Inflammatory macrophage treated with lipopolysaccharide for 4 hours (primary cell): ENCODE measurements around the gene MCAT.
"Not testable (repeated sequence)": the region's sequence is repeated elsewhere in the genome, so short reads cannot be mapped to it uniquely, and the experiment has no call there.

Experiments
- DNase-seq: peaks from one replicate; pipeline ENCODE4 v3.0.0-alpha.2; 2020

Gene MCAT

DNA sequence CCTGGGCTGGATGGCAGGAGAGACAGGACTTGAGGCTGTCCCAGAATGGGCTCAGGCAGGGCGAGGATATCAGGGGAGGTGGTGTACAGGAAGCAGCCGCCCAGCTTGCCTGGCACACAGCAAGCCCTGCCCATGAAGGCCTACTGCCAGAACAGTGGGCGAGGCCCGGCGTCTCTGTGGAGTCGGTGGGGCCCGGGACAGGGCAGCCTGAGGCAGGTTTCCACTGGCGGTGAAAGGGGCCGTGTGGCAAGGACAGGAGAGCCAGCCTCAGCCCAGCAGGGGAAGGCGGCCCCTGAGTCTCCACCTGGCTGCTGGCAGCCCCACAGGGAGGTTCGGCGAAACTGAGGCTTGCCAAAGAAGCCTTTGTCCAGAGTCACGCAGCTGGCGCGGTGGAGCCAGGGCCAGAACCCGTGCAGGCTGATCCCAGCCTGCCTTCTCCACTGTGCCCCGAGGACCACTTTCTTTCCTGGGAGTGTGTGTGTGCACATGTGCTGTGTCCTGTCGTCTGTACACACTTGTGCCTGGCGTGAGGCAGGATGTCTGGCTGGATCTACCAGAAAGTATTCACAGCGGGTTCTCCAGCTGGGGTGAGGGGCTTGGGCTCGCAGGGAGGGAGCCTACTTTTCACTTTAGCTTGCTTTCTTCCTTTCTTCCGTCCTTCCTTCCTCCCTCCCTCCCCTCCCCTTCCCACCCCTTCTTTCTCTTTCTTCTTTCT is 9.3 kb upstream of the MCAT start:
- DNase-seq, result peak; percentile 60

DNA sequence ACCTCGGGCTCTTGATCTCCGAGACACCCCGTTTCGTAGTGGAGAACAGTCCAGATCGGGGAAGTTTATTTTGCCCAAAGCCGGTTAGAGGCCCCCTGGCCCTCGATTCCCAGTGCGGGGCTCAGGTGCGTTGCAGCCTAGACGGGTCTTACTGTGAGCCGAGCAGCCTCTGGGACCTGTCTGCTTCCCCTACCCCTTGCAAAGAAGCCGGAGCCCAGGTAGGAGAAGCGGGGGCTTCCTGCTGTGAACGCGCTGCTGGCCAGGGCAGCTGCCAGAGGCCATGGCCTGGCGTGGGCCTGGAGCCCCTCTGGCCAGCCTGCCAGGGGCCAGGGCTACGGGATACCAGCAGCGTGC is 8.8 kb upstream of the MCAT start:
- DNase-seq, result no peak

DNA sequence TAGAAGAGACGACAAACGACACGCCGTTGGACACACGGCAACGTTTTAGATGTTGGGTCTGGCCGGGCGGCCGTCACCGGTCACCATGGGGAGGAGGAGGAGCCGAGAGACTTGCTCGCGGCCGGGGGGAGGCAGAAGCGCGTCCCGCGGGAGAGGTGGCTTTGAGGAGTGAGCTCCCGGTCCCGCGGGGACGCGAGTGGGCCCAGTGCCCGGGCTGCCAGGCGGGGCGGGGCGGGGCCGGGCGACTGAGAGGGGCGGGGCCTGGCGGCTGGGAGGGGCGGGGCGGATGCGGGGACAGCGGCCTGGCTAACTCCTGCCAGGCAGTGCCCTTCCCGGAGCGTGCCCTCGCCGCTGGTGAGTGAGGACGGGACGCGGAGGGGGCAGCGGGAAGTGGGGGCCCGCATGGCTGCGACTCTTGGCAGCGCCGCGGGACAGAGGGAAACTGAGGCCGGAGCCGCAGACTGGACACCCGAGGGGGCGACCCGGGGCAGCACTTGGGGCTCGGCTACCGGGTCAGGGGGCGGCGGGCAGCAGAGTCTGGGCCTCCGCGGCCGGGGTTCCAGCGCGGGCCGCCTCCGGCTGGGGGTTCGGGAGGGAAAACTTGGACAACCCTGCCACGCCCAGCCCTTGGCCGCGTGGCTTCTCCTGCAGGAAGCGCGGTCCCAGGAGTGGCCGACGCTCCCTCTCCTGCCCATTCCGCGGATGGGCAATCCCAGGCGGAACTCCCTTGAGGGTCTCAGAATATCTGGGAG is 8.2 kb upstream of the MCAT start, which contains the start of gene TSPO:
TSPO (plus strand) TSS at position 309 of the 752 bp plus-strand sequence. CDS start 7,680 bp downstream, outside the sequence.
- DNase-seq, result peak; percentile 60

DNA sequence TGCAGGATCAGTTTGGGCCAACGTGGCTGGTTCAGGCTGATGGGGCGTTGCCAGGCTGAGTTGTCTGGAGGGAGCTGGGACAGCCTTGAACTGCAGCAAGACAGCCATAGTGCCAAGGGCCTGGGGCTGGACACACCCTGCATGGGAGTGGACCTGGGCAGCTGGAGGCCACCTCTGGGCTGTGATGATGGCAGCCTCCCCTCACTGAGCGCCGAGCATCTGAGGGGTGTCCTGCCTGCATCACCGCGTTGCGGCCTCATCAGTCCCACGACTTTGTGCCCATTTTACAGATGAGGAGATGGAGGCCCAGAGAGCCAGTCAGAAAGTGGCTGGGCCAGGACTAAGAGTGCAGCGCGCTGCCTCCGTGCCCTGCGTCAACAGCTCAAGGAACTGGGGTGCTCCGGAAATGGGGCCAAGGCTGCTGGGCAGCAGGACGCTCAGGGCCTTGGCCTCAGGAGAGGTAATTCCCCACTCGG is 7.6 kb upstream of the MCAT start:
- no peak for DNase-seq

DNA sequence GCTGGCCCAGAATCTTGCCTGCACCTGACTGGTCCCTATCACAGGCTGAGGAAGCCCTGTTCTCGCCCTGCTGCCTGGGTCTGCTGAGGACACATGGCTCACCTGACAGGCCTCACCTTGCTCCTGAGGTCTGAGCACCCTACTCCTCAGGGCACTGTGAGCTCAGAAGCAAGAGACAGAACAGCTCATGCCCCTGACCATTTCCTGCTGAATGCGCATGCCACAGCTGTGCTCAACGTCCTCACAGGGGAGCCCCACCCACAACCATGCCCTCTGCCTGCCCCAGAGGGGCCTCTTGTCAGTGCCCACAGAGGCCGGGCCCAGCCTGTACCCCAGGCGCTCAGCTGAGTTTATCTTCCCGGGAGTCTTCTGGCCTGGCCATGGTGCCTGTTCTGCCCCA is 5.4 kb upstream of the MCAT start:
- DNase-seq, result peak; percentile 40

DNA sequence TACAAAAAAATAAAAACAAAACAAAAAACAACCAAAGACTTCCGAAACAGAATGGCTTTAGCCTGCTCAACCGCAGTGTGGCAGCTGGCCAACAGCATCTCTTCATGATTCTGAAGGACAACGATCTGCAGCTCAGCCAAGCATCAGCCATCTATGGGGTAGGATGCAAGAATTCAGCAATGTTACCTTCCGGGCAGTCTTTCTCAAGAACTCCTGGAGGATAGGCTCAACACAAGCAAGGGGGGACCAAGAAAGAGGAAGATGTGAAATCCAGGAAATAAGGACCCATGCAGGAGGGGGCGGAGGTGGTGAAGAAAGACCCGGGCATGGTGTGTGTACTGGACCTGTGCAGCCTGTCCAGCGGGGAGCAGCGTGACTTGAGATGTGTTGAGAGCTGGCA is 4.6 kb upstream of the MCAT start:
- peak; percentile 76 for DNase-seq

DNA sequence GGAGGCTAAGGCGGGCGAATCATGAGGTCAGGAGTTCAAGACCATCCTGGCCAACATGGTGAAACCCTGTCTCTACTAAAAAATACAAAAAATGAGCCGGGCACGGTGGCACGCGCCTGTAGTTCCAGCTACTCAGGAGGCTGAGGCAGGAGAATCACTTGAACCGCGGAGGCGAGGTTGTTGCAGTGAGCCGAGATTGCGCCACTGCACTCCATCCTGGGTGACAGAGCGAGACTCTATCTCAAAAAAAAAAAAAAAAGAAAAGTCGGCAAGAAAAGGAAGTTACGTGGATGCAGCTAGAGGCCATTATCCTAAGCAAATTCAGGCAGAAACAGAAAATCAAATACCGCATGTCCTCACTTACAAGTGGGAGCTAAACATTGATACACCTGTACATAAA is 3.1 kb upstream of the MCAT start:
- peak; percentile 76 for DNase-seq

DNA sequence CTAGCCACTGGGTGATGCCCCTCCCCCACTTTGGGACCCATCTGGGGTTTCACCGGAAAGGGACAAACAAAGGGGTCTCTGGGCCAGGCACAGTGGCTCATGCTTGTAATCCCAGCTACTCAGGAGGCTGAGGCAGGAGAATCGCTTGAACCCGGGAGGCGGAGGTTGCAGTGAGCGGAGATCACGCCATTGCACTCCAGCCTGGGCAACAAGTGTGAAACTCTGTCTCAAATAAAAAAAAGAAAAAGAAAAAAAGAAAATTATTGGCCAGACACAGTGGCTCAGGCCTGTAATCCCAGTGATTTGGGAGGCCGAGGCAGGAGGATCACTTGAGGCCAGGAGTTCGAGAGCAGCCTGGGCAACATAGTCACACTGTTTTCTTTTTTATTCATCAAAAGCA is 2.2 kb upstream of the MCAT start:
- not testable (repeated sequence) for DNase-seq

DNA sequence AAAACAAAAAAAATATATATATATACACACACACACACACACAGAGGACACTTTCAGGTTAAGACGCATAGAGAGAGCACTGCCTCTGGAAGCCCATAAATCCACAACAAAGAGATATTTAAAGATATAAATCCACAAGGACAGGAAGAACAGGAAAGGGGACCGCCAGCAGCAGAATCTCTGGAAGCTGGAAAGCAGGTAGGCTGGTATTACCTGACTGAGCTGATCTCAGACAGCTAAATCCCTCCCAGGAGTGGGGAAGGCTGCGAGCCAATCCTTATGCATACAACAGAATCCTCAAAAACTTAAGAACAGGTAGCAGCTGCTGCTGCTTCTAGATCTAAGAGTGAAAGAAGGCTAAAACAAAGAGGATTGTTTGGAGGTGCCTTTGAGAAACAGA is 1.8 kb upstream of the MCAT start:
- no peak for DNase-seq

DNA sequence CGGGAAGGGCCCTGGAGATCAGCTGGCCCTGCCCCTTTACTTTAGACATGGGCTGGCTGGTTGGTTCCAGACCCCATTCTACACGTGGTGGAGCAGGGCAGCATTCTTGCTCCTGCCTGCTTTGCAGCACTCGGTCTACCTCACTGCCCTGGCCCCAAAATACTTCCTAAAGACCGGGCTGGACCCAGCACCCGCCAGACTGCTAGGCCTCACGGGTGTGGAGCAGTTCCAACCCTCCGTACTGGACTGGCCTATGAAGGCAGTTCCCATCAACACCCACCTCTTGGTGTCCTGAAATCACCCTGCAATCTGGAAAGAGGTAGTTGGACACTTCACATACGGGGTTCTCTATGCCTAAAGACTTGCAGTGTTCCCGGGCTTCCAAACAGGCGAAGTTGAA is 6.4 kb downstream of the MCAT start:
- no peak for DNase-seq

DNA sequence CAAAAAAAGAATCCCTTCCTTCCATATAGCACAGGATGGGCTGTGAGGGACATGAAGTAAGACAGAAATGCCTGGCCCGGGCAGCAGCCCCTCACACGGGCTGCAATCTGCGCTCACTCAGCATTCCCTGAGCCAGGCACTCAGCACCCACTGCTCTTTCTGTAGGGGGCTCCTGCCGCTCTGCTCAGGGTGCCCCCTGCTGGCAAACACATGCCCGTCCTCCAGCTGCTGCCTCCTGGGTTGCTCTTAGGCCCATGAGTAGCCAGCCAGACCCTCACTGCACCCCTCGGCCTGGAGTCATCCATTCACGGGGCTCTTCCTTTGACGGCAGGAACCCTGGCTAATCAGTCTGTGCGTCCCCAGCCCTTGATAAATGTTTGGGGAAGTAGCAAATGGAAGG is 6.9 kb downstream of the MCAT start:
- peak; percentile 37 for DNase-seq

DNA sequence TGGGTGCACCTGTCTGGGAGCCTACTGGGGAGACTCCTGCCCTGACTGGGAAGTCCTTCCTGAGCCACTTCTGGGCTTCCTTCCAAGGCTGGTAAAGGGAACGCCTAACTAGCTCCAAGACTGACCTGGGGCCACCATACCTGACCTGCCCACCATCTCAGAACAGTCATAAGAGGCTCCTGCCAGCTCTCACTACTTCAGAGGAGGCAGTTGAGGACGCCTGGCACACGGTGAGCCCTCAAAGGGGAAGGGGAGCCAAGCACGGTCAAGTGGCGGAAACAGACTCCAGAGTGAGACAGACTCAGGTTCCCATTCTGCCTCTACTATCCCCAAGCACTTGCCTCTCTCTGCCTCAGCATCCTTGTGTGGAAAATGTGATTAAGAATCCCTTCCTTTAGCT is 7.6 kb downstream of the MCAT start:
- no peak for DNase-seq

DNA sequence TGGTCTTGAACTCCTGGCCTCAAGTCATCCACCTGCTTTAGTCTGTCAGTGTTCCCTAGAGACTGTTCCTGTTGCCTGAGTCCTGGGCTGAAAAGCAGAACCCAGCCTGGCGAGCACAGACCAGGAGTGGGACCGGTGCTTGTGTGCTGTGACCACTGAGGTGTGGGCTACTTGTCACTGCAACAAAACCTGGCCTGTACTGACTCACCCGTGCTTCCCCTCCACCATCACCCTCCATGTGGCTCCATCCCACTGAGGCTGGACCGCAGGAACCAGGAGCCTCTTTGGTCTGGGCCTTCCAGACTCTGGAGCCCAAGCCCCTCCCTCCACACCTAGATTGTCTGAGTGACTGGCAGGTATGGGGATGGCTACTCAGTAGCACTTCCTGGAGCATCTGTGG is 8.6 kb downstream of the MCAT start:
- DNase-seq, result no peak

DNA sequence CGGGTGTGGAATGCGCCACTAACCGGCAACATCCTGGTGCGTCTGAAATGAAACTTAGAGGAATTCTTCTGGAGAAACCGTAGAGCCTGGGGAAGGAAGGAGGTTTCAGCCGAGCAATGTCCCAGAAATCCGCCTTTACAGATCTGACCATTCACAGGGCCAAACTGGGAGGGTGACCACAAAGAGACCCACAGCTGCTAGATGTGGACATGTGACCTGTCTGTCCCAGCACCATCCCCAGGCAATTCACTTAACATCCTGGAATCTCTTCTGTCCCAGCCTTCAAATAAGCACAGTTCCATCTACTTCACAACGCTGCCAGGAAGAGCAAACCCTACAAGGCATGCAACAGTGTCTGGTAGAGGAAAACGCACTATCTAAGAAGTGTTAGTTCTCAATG is 9.8 kb downstream of the MCAT start:
- no peak for DNase-seq

DNA sequence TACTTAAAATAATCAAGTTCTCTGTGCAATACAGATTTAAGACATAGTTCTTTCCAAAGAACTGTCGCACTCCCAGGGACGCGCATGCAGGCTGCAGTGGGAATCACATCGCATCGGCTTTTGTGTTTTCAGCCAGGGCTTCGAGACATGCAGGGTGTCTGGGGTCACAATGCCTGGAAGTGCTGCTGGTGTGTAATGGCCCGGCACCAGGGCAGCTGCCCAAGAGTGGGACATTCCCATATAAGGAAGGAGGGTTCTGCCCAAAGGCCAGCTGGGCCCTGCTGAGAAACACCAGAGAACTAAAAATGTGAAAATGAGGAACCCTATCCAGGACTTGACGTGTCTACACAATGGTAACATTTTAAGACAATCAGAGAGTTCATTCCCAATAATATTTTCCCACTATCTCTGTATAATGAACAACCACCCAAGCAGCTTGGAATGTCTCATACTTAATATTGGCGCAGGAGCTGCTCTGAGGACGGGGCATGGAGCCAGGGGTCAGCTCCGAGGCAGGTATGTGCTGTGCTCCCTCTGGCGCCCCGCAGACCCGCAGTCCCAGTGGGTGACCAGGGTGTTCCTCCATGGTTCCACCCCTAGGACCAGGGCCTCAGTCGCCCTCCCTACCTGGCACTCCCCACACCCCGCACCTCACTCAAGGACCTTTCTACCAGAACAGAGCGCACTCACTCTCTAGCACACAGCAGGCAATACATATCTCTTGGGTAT is 11.3 kb downstream of the MCAT start:
- DNase-seq, result no peak

DNA sequence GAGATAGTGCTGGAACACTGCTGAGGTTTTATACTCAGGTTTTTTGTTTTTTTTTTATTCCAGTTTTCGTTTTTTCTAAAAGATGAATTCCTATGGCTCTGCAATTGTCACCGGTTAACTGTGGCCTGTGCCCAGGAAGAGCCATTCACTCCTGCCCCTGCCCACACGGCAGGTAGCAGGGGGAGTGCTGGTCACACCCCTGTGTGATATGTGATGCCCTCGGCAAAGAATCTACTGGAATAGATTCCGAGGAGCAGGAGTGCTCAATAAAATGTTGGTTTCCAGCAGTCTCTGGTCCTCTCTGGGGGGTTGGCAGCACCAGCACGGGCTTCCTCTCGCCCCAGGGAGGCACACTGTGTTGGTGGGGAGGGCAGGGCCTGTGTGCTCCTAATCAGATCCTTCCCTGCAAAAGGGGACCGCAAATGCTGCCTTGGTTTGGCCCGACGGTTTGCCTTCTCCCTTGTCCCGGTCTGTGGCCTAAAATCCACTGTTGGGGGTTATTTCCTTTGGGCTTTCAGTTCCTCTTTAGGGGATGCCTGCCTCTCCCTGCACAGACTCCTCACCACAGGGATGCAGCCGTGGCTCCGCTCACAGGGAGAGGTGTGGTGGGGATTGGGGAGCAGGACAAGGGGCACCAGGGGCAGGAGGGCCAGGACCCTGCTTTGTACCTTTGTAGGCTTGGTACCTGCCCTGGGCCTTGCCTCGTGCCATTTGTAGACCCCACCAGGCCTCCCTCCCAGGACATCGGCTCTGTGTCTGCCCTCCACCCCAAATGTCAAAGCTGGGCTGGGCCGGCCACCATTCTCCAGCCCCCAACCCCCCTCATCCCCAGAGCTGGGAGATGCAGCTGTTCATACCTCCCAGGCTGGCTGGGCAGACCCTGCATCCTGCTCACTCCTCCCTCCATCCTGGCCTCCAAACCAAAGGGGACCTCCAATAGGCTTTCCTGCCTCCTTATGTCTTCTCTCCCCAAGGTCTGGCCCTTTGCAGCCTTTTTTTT is 13.5 kb downstream of the MCAT start:
- DNase-seq, result peak; percentile 41

DNA sequence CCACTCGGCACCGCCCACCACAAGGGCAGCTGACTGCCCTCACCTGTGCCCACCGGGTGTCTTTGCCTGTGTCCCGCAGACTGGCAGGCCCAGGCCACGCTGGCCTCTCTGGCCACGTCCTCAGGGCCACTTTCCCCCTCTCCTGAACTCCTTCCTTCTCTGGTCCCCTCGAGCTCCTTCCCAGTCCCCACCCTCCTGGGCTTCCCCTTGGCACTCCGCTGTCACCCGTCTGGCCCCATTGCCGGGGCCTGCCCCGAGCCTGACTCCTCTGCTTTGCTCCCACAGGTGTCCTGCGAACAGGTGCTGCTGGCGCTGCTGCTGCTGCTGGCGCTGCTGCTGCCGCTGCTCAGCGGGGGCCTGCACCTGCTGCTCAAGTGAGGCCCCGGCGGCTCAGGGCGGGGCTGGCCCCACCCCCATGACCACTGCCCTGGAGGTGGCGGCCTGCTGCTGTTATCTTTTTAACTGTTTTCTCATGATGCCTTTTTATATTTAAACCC is 14.2 kb downstream of the MCAT start:
- no peak for DNase-seq

DNA sequence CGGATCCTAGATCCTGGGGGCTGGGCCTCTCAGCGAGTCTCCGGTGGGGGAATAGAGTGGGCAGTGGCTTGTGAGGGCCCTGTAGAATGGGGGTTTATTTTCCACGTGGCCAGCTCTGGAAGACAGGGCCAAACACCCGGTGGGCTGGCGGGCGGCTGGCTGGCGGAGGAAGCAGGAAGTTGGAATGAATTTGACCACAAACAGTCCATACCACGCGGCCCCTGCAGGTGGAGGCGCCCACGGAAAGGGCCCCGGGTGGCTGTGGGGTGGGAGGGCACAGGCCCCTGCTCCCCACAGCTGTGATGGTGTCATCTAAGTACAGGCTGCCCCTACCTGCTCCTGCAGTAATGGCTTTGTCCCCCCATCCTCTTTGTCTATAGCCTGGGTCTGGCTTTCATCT is 15.1 kb downstream of the MCAT start:
- no peak for DNase-seq

DNA sequence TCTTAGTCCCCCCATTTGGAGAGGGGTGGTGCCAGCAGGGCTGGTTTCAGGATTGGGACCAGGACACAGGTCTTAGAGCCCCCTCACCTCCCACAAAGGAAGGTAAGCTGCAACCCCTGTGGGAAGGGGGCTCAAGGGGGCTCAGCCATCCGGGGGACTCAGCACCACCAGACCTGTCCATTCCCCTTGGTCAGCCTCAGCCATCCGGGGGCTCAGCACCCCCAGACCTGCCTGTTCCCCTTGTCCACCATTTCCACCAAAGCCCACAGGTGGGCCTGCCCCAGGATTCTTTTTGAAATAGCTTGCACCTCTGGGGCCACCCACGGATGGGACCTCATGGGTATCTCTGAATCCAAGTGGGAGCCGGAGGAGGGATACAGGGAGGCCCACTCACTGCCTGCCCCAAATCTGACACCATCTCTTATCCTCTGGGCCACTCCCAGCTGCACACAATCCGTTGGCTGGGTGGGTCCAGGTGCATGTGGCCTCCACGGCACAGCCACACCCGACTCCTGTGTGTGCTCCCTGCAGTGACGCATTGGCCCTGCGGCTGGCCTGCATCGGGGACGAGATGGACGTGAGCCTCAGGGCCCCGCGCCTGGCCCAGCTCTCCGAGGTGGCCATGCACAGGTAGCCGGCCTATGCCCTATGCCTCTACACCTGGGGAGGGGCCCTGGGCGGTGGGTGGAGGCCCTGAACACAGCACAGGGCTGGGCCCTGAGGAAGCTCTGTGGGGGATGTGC is 15.9 kb downstream of the MCAT start:
- DNase-seq, result no peak

DNA sequence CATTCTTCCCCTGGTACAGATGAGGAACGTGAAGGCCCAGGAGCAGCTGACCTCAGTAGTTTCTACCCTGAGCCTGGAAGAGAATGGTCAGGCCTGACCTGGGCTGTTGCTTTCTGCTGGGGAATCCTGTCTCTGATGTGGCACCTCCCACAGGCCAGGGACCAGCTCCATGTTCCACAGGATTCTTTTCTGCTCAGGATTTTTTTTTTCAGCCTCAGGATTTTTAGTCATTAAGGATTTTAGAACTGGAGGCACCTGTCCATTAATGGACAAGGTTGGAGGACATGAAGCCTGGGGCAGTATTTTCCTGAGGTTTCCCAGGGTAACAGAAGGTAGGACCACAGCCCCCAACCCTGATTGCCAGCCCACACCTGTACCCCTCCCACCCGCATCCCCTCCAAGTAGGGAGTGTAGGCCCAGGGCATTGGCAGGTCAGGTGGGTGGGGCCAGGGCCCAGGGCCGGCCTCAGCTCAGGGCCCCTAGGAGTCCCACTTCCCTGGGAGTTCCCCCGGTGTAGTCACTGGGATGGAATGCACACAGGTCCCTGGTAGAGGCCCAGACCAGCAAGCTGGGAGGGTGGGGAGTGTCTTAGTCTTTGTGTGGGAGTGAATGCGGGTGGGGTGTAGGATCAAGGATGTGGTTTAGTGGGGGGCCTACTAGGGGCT is 16.6 kb downstream of the MCAT start:
- peak; percentile 15 for DNase-seq

DNA sequence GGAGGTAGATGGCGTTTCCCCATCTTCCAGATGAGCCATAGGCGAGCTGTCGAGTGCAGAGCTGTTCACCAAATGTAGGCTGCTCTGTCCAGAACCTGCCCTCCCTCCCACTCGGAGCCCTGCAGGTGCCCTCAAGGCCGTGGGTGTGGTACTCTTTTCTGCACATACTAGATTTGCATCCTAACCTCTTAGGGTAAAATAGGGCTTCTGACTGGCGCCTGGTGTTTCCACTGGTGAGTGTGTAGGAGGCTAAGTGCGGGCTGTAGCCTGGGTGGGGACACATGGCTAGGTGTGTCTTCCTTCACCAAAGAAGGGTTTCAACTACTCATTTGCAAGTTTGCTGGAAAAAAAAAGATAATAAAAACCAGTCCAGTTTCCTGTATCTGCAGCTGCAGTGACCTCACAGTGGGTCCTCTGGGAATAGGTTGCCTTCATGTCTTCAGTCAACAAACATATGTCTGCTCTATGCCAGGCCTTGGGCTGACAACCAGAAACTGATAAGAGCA is 24.2 kb downstream of the MCAT start:
- no peak for DNase-seq
